HG02884 (cell line): Measurements from ENCODE around the gene NDUFA7.
"Not testable (repeated sequence)": the region's sequence is repeated elsewhere in the genome, so short reads cannot be mapped to it uniquely, and the experiment has no call there.

Experiments used
- ATAC-seq: cut with Tn5 transposase; IDR thresholded peaks from one replicate; pipeline ENCODE4 v1.9.1; 2021; ENCODE audit warnings: mild to moderate bottlenecking, moderate library complexity; ENCODE audit not compliant: unreplicated experiment

NDUFA7 gene

DNA sequence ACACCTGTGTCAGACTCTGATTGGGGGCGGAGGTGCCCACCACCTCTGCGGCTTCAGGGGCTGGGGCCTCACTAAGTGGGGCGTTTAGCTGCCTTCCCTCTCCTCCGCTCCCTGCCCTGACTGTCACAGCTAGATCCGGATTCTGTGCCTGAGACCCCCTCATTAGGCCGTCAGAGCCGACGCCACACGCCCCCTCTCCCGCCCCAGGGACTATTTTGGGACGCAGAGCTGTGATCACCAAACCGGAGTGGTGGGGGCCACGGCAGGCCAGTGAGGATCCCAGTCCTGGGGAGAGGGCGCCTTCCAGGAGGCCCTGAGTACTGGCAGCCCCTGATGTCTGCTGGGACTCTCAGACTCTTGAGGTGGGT, 21.1 kb upstream of the NDUFA7 start:
- ATAC-seq = no peak

DNA sequence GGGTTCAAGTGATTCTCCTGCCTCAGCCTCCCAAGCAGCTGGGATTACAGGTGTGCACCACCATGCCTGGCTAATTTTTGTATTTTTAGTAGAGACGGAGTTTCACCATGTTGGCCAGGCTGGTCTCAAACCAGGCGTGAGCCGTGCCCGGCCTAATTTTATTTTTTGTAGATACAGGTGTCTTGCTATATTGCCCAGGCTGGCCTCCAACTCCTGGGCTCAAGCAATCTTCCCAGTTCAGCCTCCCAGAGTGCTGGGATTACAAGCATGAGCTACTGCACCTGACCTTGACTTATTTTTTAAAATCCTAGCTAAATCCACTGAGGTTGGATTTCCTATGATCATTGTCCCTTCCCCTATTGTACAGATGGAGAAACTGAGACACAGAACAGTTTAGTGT, 20.3 kb upstream of the NDUFA7 start:
- ATAC-seq = not testable (repeated sequence)

GRCh38 chr19:8340341-8341096, 19.3 kb upstream of the NDUFA7 start:
- no peak for ATAC-seq

- ATAC-seq = no peak
These were observed 17.7 kb upstream of the NDUFA7 start for GRCh38 chr19:8338835-8339234.

GRCh38 chr19:8337728-8338127, 16.6 kb upstream of the NDUFA7 start:
- no peak for ATAC-seq

- ATAC-seq = no peak
These were observed 15.5 kb upstream of the NDUFA7 start for GRCh38 chr19:8336660-8337059.

- ATAC-seq = no peak
These were observed 14.9 kb upstream of the NDUFA7 start for GRCh38 chr19:8336072-8336569.

GRCh38 chr19:8335343-8336071, 14.3 kb upstream of the NDUFA7 start:
- ATAC-seq = no peak

GRCh38 chr19:8334458-8335342, 13.5 kb upstream of the NDUFA7 start:
- ATAC-seq = no peak

GRCh38 chr19:8333767-8334457, 12.7 kb upstream of the NDUFA7 start:
- no peak for ATAC-seq

DNA sequence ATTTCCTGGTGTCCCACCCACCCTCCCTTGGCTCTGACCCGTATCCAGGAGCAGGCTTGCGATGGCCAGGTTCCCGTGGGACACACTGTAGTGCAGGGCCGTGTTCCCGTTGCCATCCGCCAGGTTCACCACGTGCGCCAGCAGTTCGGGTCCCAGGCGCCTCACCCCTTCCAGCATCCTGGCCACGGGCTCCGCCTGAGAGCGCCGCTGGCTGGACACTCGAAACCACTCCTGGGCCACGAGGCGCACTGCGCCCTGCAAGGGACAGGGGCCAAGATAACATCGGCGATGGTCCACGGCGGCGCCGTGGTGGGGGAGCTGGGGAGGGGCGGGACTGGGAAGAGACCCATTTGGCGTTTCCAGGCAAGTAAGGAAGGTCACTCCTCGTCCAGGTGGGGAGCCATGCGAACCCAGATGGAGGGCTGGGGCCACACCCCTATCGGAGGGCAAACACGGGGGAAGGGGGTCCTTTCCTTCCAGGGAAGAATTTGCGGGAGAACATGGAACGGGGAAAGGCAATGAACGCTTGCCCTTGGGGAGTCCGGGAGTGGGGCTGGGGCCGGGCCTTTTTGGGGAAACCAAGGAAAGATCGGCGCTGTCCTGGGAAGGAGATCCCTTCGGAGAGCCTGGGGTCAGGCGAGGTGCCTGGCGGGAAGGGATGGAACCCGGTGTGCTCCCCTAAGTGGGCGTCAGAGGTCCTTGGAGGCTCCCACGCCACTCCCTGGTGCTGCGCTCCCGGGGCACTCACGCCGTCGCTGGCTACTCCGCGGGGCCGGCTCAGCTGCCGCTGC, 12.0 kb upstream of the NDUFA7 start:
- no peak for ATAC-seq

DNA sequence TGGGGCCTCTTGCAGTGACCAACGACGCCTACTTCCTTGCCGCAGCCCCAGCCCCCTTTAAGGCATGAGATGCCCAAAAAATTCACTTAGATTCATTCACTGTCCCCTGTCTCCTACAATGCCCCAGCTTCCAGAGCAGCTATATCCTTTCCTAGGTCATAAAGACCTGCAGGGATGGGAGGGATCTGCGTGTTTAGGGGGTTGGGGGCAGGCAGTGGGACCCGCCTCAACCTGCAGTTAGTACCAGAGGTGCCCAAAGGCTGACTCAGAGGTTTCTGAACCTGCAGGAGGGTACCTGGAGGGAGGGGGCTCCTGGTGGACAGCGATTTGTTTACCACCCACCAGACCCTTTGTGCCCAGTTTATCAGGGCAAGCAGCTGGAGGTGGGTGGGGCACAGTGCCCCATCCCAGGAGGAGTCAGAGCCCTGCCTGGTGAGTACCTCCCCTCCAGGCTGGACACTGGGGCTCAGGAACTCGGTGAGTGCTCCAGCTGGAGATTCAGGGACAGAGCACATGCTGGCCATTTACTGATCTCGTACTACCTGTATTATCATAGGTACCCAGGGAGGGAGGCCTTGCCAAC, 10.2 kb upstream of the NDUFA7 start:
- ATAC-seq = no peak

- no peak for ATAC-seq
These were observed 8.8 kb upstream of the NDUFA7 start for GRCh38 chr19:8329996-8330395.

DNA sequence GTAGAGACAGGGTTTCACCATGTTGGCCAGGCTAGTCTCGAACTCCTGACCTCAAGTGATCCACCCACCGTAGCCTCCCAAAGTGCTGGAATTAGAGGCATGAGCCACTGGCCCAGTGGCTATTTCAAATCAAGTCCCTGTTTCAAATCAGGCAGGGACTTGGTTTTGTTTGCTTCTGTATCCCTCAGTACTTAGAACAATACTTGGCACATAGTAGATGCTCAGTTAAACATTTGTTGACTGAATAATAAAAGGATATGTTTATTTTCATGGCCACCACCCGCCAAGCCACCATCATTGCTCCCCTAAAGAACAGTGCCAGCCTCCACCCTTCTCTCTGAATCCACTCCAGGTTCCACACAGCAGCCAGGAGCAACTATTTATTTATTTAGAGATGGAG, 4.3 kb upstream of the NDUFA7 start:
- no peak for ATAC-seq

- no peak for ATAC-seq
These were observed 3.2 kb upstream of the NDUFA7 start for GRCh38 chr19:8324186-8325050.

DNA sequence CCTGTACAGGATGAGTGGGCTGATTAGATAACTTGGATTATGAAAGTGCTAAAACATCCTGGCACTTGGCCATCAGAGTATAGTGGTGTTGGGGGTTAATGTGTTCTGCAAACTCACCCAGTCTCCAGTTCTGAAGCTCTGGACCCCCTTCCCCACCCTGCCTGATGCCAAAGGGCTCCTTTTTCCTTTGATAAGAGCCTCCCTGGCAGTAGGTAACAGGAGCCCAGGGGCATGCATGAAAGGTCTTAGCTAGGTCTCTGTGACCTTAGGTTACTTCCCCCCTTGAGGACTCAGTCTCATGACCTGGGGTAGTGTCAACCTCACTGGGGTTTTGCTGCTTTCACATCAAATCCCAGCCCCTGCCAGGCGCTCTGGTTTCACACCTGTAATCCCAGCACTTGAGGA, 2.6 kb upstream of the NDUFA7 start:
- ATAC-seq = no peak

- ATAC-seq = no peak
These were observed 1.4 kb upstream of the NDUFA7 start for GRCh38 chr19:8322638-8322997.

GRCh38 chr19:8321986-8322637, 937 bp upstream of the NDUFA7 start:
- no peak for ATAC-seq
